Measurements from ENCODE around the gene SGSM1.

The SGSM1 gene

GRCh38 chr22:24876700-24877099, 70.7 kb downstream of the SGSM1 start:
- WGBS (ENCODE audit: extremely low coverage, insufficient coverage, insufficient read length), result no CpG with 5 or more reads among the region's 1 CpG
- Histone ChIP-seq H3K18ac (ENCODE audit: low read length) (no peak overlapping the region), H3K9me3 (ENCODE audit: insufficient read depth, low read depth, low read length) (peaks cover 2% of the 10 kb centered on the region), H2BK12ac (ENCODE audit: low read length) (no peak overlapping the region), H4K12ac (ENCODE audit: low read depth, low read length) (no peak overlapping the region), H2BK5ac (ENCODE audit: low read depth, low read length, poor library complexity) (no peak overlapping the region), H3K27ac (ENCODE audit: low read depth, low read length) (no peak overlapping the region), H3K14ac (ENCODE audit: low read length) (no peak overlapping the region), H3K4me2 (ENCODE audit: low read length) (no peak overlapping the region), H3K4me1 (ENCODE audit: control insufficient read depth in 1 of 2, insufficient read depth in 2 of 2, low read length in 2 of 2) (no peaks in the 10 kb centered on the region), H3K36me3 (ENCODE audit: control insufficient read depth in 1 of 2, insufficient read depth in 2 of 2, low read length in 2 of 2) (no peaks in the 10 kb centered on the region), H2AK5ac (ENCODE audit: low read length) (no peak overlapping the region), H3K23ac (ENCODE audit: low read length) (no peak overlapping the region), H2BK120ac (ENCODE audit: insufficient read depth, low read length, poor library complexity) (no peak overlapping the region), H3K27me3 (ENCODE audit: insufficient read depth, low read length) (no peaks in the 10 kb centered on the region), H3K79me2 (ENCODE audit: control insufficient read depth, insufficient read depth, low read length, poor library complexity) (no peaks in the 10 kb centered on the region), H4K8ac (ENCODE audit: low read depth, low read length) (no peak overlapping the region), H2AFZ (ENCODE audit: insufficient read depth, low read length, poor library complexity) (no peak overlapping the region), H3K9ac (ENCODE audit: low read length) (no peak overlapping the region), H3K4ac (ENCODE audit: low read depth, low read length) (no peak overlapping the region), H3K79me1 (ENCODE audit: low read length) (no peaks in the 10 kb centered on the region), H3K4me3 (ENCODE audit: low read depth, low read length) (no peak overlapping the region), H4K91ac (ENCODE audit: low read depth, low read length) (no peak overlapping the region)
- no peak for DNase-seq

GRCh38 chr22:24878969-24879368, 73.0 kb downstream of the SGSM1 start:
- H3K79me1 ChIP-seq (ENCODE audit: low read length), result no peaks in the 10 kb centered on the region
- no peak overlapping the region for H3K27ac ChIP-seq (ENCODE audit: low read depth, low read length)
- H3K36me3 ChIP-seq (ENCODE audit: control insufficient read depth in 1 of 2, insufficient read depth in 2 of 2, low read length in 2 of 2), result no peaks in the 10 kb centered on the region
- no CpG with 5 or more reads among the region's 2 CpGs for WGBS (ENCODE audit: extremely low coverage, insufficient coverage, insufficient read length)
- no peak overlapping the region for H2AK5ac ChIP-seq (ENCODE audit: low read length)
- H2AFZ ChIP-seq (ENCODE audit: insufficient read depth, low read length, poor library complexity), result no peak overlapping the region
- H3K18ac ChIP-seq (ENCODE audit: low read length), result no peak overlapping the region
- peaks cover 2% of the 10 kb centered on the region for H3K9me3 ChIP-seq (ENCODE audit: insufficient read depth, low read depth, low read length)
- H3K79me2 ChIP-seq (ENCODE audit: control insufficient read depth, insufficient read depth, low read length, poor library complexity), result no peaks in the 10 kb centered on the region
- H3K14ac ChIP-seq (ENCODE audit: low read length), result no peak overlapping the region
- DNase-seq, result no peak
- H3K9ac ChIP-seq (ENCODE audit: low read length), result no peak overlapping the region
- H3K4ac ChIP-seq (ENCODE audit: low read depth, low read length), result no peak overlapping the region
- H4K8ac ChIP-seq (ENCODE audit: low read depth, low read length), result no peak overlapping the region
- H3K4me2 ChIP-seq (ENCODE audit: low read length), result no peak overlapping the region
- H3K4me1 ChIP-seq (ENCODE audit: control insufficient read depth in 1 of 2, insufficient read depth in 2 of 2, low read length in 2 of 2), result no peaks in the 10 kb centered on the region
- H3K23ac ChIP-seq (ENCODE audit: low read length), result no peak overlapping the region
- H2BK5ac ChIP-seq (ENCODE audit: low read depth, low read length, poor library complexity), result no peak overlapping the region
- H2BK12ac ChIP-seq (ENCODE audit: low read length), result no peak overlapping the region
- no peak overlapping the region for H4K12ac ChIP-seq (ENCODE audit: low read depth, low read length)
- H4K91ac ChIP-seq (ENCODE audit: low read depth, low read length), result no peak overlapping the region
- H3K4me3 ChIP-seq (ENCODE audit: low read depth, low read length), result no peak overlapping the region
- no peaks in the 10 kb centered on the region for H3K27me3 ChIP-seq (ENCODE audit: insufficient read depth, low read length)
- H2BK120ac ChIP-seq (ENCODE audit: insufficient read depth, low read length, poor library complexity), result no peak overlapping the region

DNA sequence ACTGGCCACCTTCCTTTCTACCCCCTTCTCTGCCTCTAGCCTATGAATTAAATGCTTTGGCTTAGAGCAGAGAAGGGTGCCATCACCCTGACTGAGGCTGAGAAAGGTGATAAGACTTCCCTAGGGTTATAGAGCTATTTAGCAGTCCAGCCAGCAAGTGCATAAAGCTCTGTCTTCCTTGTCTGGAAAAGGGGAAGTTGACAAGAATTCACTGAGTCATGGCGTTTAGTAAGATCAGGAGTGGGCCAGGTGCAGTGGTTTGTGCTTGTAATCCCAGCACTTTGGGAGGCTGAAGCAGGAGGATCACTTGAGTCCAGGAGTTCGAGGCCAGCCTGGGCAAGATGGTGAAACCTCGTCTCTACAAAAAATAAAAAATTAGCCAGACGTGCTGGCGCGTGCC, 77.4 kb downstream of the SGSM1 start:
- no CpG with 5 or more reads among the region's 6 CpGs for WGBS (ENCODE audit: extremely low coverage, insufficient coverage, insufficient read length)
- no peak overlapping the region for H3K4ac ChIP-seq (ENCODE audit: low read depth, low read length)
- no peak overlapping the region for H2BK120ac ChIP-seq (ENCODE audit: insufficient read depth, low read length, poor library complexity)
- no peaks in the 10 kb centered on the region for H3K79me1 ChIP-seq (ENCODE audit: low read length)
- no peak overlapping the region for H2AFZ ChIP-seq (ENCODE audit: insufficient read depth, low read length, poor library complexity)
- peaks cover 2% of the 10 kb centered on the region for H3K9me3 ChIP-seq (ENCODE audit: insufficient read depth, low read depth, low read length)
- H2BK5ac ChIP-seq (ENCODE audit: low read depth, low read length, poor library complexity), result no peak overlapping the region
- H3K4me2 ChIP-seq (ENCODE audit: low read length), result no peak overlapping the region
- H3K9ac ChIP-seq (ENCODE audit: low read length), result no peak overlapping the region
- no peaks in the 10 kb centered on the region for H3K4me1 ChIP-seq (ENCODE audit: control insufficient read depth in 1 of 2, insufficient read depth in 2 of 2, low read length in 2 of 2)
- H3K18ac ChIP-seq (ENCODE audit: low read length), result no peak overlapping the region
- H4K12ac ChIP-seq (ENCODE audit: low read depth, low read length), result no peak overlapping the region
- H3K23ac ChIP-seq (ENCODE audit: low read length), result no peak overlapping the region
- no peak overlapping the region for H3K14ac ChIP-seq (ENCODE audit: low read length)
- no peak overlapping the region for H4K8ac ChIP-seq (ENCODE audit: low read depth, low read length)
- no peak overlapping the region for H4K91ac ChIP-seq (ENCODE audit: low read depth, low read length)
- H3K27me3 ChIP-seq (ENCODE audit: insufficient read depth, low read length), result no peaks in the 10 kb centered on the region
- H3K27ac ChIP-seq (ENCODE audit: low read depth, low read length), result no peak overlapping the region
- H3K4me3 ChIP-seq (ENCODE audit: low read depth, low read length), result no peak overlapping the region
- no peak overlapping the region for H2AK5ac ChIP-seq (ENCODE audit: low read length)
- no peaks in the 10 kb centered on the region for H3K79me2 ChIP-seq (ENCODE audit: control insufficient read depth, insufficient read depth, low read length, poor library complexity)
- H3K36me3 ChIP-seq (ENCODE audit: control insufficient read depth in 1 of 2, insufficient read depth in 2 of 2, low read length in 2 of 2), result no peaks in the 10 kb centered on the region
- DNase-seq, result no peak
- H2BK12ac ChIP-seq (ENCODE audit: low read length), result no peak overlapping the region

DNA sequence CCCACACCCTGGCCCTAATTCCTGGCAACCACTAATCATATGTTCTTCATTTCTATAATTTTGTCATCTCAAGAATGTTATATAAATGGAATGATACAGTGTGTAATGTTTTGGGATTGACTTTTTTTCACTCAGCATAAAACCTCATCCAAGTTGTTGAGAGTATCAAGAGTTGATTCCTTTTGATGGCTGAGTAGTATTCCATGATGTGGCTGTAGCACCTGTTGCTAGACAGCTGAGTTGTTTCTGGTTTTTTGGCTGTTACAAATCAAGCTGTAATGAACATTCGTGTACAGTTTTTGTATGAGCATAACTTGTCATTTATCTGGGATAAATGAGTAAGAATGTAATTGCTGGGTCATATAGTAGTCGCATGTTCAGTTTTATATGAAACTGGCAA, 81.2 kb downstream of the SGSM1 start:
- Histone ChIP-seq H2AFZ (ENCODE audit: insufficient read depth, low read length, poor library complexity) (no peak overlapping the region), H3K9me3 (ENCODE audit: insufficient read depth, low read depth, low read length) (no peaks in the 10 kb centered on the region), H3K14ac (ENCODE audit: low read length) (no peak overlapping the region), H3K79me1 (ENCODE audit: low read length) (no peaks in the 10 kb centered on the region), H3K4ac (ENCODE audit: low read depth, low read length) (no peak overlapping the region), H3K27me3 (ENCODE audit: insufficient read depth, low read length) (no peaks in the 10 kb centered on the region), H2BK5ac (ENCODE audit: low read depth, low read length, poor library complexity) (no peak overlapping the region), H3K4me3 (ENCODE audit: low read depth, low read length) (no peak overlapping the region), H3K27ac (ENCODE audit: low read depth, low read length) (no peak overlapping the region), H2BK12ac (ENCODE audit: low read length) (no peak overlapping the region), H4K12ac (ENCODE audit: low read depth, low read length) (no peak overlapping the region), H4K91ac (ENCODE audit: low read depth, low read length) (no peak overlapping the region), H2AK5ac (ENCODE audit: low read length) (no peak overlapping the region), H3K18ac (ENCODE audit: low read length) (no peak overlapping the region), H3K36me3 (ENCODE audit: control insufficient read depth in 1 of 2, insufficient read depth in 2 of 2, low read length in 2 of 2) (no peaks in the 10 kb centered on the region), H3K4me1 (ENCODE audit: control insufficient read depth in 1 of 2, insufficient read depth in 2 of 2, low read length in 2 of 2) (no peaks in the 10 kb centered on the region), H2BK120ac (ENCODE audit: insufficient read depth, low read length, poor library complexity) (no peak overlapping the region), H3K4me2 (ENCODE audit: low read length) (no peak overlapping the region), H3K23ac (ENCODE audit: low read length) (no peak overlapping the region), H3K9ac (ENCODE audit: low read length) (no peak overlapping the region), H3K79me2 (ENCODE audit: control insufficient read depth, insufficient read depth, low read length, poor library complexity) (no peaks in the 10 kb centered on the region), H4K8ac (ENCODE audit: low read depth, low read length) (no peak overlapping the region)
- WGBS (ENCODE audit: extremely low coverage, insufficient coverage, insufficient read length), result no CpG with 5 or more reads among the region's 2 CpGs
- DNase-seq, result no peak

All from trophoblast cell (in vitro differentiated cells and primary cell).